Adrenal gland (tissue), 12 donors: ENCODE data around the gene ABHD11. TPM values are rescaled to one million over a fixed set of nuclear protein-coding genes. Genes with fewer than 3 reads are reported as not detected.

Source experiments
- DNase-seq, 7 donors: peaks; one replicate each; pipeline ENCODE4 v3.0.0-alpha.2; 2019 to 2020
- H3K27ac ChIP-seq, 5 donors: fragments of 200-600 bp; sonication (generic) in 4 of 5; 1 replicate in 3 of 5; 2 replicates in 2 of 5; pipeline versions ENCODE4 v1.5.1 to v1.8.0; 2016 to 2020; ENCODE audit warnings: mild to moderate bottlenecking in 1 of 5
- H3K27me3 ChIP-seq: fragments of 200-600 bp; 2 replicates; pipeline ENCODE4 v1.8.0; 2021
- H3K36me3 ChIP-seq, 2 donors: fragments of 200-600 bp; replicated peaks in 1 of 2; 1 replicate in 1 of 2; 2 replicates in 1 of 2; pipeline versions ENCODE4 v1.5.1 to v1.8.0; 2018 to 2022
- H3K4me1 ChIP-seq, 2 donors: fragments of 200-600 bp; replicated peaks in 1 of 2; 1 replicate in 1 of 2; 2 replicates in 1 of 2; pipeline versions ENCODE4 v1.5.1 to v1.8.0; 2018 to 2021
- H3K4me3 ChIP-seq, 4 donors: fragments of 200-600 bp; sonication (generic) in 3 of 4; one replicate each; pipeline ENCODE4 v1.5.1; 2016 to 2018
- H3K9me3 ChIP-seq, 3 donors: fragments of 200-600 bp; sonication (generic) in 1 of 3; replicated peaks in 1 of 3; 1 replicate in 2 of 3; 2 replicates in 1 of 3; pipeline versions ENCODE4 v1.5.1 to v1.8.0; 2016 to 2021
- CTCF ChIP-seq, 6 experiments: fragments of 450-650 bp in 4 of 6; fragments of 200-600 bp in 2 of 6; sonication (generic) in 1 of 6; IDR thresholded peaks; 1 replicate in 5 of 6; 2 replicates in 1 of 6; pipeline versions ENCODE4 v1.5.1 to v1.8.0; 2016 to 2021; ENCODE audit warnings: antibody characterized with exemption in 6 of 6, mild to moderate bottlenecking in 2 of 6, moderate library complexity in 1 of 6
- POLR2A ChIP-seq, 2 donors: fragments of 450-650 bp; IDR thresholded peaks; one replicate each; pipeline ENCODE4 v1.6.1; 2017; ENCODE audit warnings: antibody characterized with exemption in 2 of 2, mild to moderate bottlenecking in 2 of 2, moderate library complexity in 1 of 2
- WGBS, 4 donors: extraction: QIAGEN DNeasy Blood & Tissue Kit in 2 of 4; methylation state at CpG; one replicate each; pipeline versions ENCODE4 v1.1.5 to v1.1.7; 2013 to 2017; 5-methylcytosine and 5-hydroxymethylcytosine counted together
- intact Hi-C, 2 donors: fragments of 100-400 bp; cut with DNase I; formaldehyde crosslinking; loops; one replicate each; pipeline versions ENCODE4 v1.14.1 to v1.15.0; 2022 to 2023
- polyA plus RNA-seq, 3 donors: library from polyadenylated mRNA; stranded (reverse); fragments of 200-250 nt in 2 of 3; fragments of 350-450 nt in 1 of 3; fragmentation: Illumina TruSeq in 1 of 3; extraction: RNeasy Lipid Tissue Mini Kit (QIAGEN cat#74804) in 1 of 3; gene quantifications; one replicate each; pipeline ENCODE4 v1.2.3, GENCODE V29; 2013 to 2014
- total RNA-seq, 9 donors: library from RNA; depleted of rRNA in 4 of 9; stranded (reverse); fragments of >200 nt in 4 of 9; fragments of 120-200 nt in 1 of 9; fragmentation: NEBNext Ultra II Directional in 1 of 9; extraction: Animal tissue kit (Norgen Biotek cat#: 25700) in 1 of 9; gene quantifications; one replicate each; pipeline versions ENCODE4 v1.1.0 to v1.2.4, GENCODE V29; 2013 to 2023
- donor health status: healthy with polysubstance abuse.
- donor health status: Bipolar disorder and iron deficiency.
- donor health status: DM: yes; HTN: yes; CAD: no.
- donor health status: DM: no; HTN: no; CAD: no.
- donor health status: DM: no; HTN: no; CAD: no.
- donor health status: DM: yes; HTN: yes; CAD: no.

Gene ABHD11
- total and polyA plus RNA-seq, 12 donors: 13.0 to 41.6 (median 18.4) TPM

DNA sequence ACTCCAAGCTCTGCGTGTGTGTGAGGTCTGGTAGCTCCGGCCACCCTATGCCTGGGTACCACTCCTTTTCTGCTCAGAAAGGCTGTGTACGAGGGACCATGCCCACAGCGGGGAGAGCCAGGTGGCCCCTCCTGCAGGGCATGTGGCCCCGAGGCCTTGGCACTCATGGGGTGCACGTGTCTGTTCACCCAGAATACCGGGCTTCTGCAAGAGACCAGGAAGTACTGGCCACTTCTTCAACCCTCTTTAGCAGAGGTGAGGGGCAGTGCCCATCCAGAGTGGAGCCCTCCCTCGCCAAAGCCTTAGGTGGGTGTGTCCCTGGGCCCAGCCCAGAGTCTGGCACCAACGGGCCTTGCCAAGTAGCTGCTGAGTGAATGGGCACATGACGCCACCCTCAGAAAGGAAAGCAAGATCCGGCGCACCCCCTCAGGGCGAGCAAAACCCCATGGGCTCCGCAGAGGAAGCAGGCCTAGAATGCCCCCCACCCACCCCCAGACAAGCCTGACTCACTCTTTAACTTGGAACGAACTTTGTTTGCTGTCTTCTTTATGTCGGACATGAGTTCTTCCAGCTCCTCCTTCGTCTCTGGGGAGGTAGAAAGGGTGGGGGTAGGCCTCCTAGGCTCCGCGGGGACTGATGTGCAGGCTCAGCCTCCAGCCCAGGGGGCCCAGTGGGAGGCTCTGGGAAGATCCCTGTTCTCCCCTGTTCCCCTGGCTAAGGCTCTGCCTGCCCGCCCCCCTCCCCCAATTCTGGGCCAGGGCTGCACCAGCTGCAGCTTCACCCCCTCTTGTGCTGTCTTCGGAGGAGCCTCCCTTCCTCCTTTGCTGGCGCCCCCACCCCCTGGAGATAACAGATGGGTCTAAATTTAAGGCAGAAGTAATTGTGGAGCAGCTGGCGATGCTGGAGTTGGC lies 33.7 kb downstream of the ABHD11 start:
- no peak for DNase-seq
- Histone ChIP-seq H3K4me1 (no peaks in the 10 kb centered on the region), H3K9me3 (no peaks in the 10 kb centered on the region), H3K27me3 (no peaks in the 10 kb centered on the region), H3K36me3 (peaks cover 0 to under 1% of the 10 kb centered on the region in 2 donors), H3K4me3 (no peak overlapping the region), H3K27ac (no peak overlapping the region)
- 84 to 89% (median 88%) methylated on average over 15 to 23 of the region's 23 CpGs for WGBS, 4 donors
- TF ChIP-seq CTCF (IDR thresholded peaks at IDR 0.05) (no peak), POLR2A (IDR thresholded peaks at IDR 0.05) (no peak)
- intact Hi-C loops: no loop called here

DNA sequence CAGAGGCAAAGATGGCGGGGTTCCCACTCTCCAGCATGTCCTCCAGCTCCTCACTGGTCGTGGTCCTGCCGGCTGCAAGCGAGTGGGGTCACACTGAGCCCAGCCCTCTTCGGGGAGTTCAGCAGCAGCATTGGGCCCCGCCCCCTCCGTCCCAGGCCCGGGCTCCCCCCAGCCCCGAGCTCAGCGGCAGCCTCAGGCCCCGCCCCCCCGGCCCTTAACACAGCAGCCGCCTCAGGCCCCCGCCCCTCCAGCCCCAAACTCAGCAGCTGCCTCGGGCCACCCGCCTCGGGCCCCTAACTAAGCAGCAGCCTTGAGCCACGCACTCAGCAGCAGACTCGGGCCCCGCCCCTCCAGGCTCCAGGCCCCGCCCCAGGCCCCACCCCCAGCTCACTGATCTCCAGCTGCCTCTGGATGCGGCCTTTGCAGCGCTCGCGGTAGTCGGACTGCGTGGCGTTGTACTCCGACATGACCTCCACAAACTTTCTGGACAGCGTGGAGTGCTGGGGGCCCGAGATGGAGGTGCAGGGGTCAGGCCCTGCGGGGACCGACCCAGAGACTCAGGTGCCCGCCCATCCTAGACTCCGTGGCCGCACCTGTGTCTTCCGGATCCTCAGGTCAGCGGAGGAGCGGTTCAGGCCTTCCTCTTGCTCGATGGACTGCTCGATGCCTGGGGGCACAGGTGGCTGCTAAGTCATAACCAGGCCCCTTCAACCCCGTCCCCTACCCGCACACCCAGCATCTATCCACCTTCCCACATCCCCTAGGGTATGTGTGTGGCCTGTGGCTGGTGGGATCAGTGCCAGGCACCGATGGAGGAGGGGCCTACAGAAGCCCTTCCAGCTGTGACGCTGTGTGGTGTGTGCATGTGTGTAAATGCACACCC lies 34.6 kb downstream of the ABHD11 start:
- intact Hi-C loops: no loop called here
- Histone ChIP-seq H3K9me3 (no peaks in the 10 kb centered on the region), H3K27me3 (no peaks in the 10 kb centered on the region), H3K4me3 (peak overlapping the region in 1 of 4 donors; percentile 9), H3K27ac (no peak overlapping the region), H3K4me1 (no peaks in the 10 kb centered on the region), H3K36me3 (peaks cover 0 to 8% of the 10 kb centered on the region in 2 donors)
- 30 to 74% (median 34%) methylated on average over 11 to 41 of the region's 45 CpGs for WGBS, 4 donors
- peak; percentile 62 to 77 (median 67) for DNase-seq
- no peak for TF ChIP-seq POLR2A (IDR thresholded peaks at IDR 0.05)
- no peak for TF ChIP-seq CTCF (IDR thresholded peaks at IDR 0.05)

- intact Hi-C loops: no loop called here
- H3K4me3 ChIP-seq: no peak overlapping the region
- H3K27ac ChIP-seq: no peak overlapping the region
- no peak for DNase-seq
- no peaks in the 10 kb centered on the region for H3K27me3 ChIP-seq
- H3K4me1 ChIP-seq: no peaks in the 10 kb centered on the region
- TF ChIP-seq POLR2A (IDR thresholded peaks at IDR 0.05): no peak
- TF ChIP-seq CTCF (IDR thresholded peaks at IDR 0.05): no peak
- 74 to 79% (median 76%) methylated on average over 13 of the region's 13 CpGs for WGBS, 4 donors
- no peaks in the 10 kb centered on the region for H3K9me3 ChIP-seq
- peaks cover 0 to 16% of the 10 kb centered on the region in 2 donors for H3K36me3 ChIP-seq
These were observed 35.4 kb downstream of the ABHD11 start for GRCh38 chr7:73703225-73703624.

GRCh38 chr7:73702665-73703064 lies 35.9 kb downstream of the ABHD11 start:
- H3K27me3 ChIP-seq: no peaks in the 10 kb centered on the region
- peaks cover 0 to 22% of the 10 kb centered on the region in 2 donors for H3K36me3 ChIP-seq
- H3K4me3 ChIP-seq: no peak overlapping the region
- no peak for TF ChIP-seq POLR2A (IDR thresholded peaks at IDR 0.05)
- no peak for TF ChIP-seq CTCF (IDR thresholded peaks at IDR 0.05)
- H3K27ac ChIP-seq: no peak overlapping the region
- H3K9me3 ChIP-seq: no peaks in the 10 kb centered on the region
- 92 to 95% (median 94%) methylated on average over 12 to 18 of the region's 18 CpGs for WGBS, 4 donors
- DNase-seq: no peak
- H3K4me1 ChIP-seq: no peaks in the 10 kb centered on the region
- intact Hi-C loops: no loop called here
